ENCODE data around the gene MMEL1.
"Not testable (repeated sequence)": the region's sequence is repeated elsewhere in the genome, so short reads cannot be mapped to it uniquely, and the experiment has no call there.

MMEL1 gene

DNA sequence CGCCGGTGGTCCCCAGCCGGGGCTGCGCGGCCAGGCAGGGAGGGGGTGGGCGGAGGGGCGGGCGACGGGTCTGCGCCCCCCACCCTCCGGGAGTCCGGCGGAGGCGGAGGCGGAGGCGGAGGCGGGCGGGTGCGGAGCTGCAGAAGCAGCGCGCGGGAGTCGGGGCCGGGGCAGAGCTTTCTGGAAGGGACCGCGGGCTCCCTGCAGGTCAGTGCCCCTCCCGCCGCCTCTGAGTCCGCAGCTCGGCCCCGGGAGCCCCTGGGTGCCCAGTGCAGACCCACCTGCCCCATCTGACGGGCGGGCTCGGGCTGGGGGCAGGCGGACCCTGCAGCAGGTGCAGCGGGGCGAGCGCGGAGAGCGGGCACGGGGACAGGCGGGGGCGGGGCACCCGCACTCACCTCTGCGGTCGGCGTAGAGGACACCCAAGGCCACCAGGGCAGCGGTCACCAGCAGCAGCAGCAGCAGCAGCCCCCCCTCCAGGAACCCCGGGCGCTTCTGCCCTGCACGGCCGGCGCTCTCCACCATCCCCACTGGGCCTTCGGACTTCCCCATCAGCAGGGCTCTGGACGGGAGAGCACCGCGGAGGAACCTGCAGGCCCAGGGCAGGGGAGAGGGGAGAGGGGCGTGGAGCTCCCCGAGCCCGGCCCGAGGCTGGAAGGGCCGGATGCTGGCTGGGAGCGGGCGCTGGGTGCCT is 3.7 kb downstream of the MMEL1 start:
- DNase-seq: peak in 1 of 56 donors; percentile 43

- peak in 1 of 56 donors; percentile 43 for DNase-seq
Measured at GRCh38 chr1:2628191-2628932, 4.5 kb downstream of the MMEL1 start.

GRCh38 chr1:2627746-2628145 is 5.1 kb downstream of the MMEL1 start:
- DNase-seq: no peak

DNA sequence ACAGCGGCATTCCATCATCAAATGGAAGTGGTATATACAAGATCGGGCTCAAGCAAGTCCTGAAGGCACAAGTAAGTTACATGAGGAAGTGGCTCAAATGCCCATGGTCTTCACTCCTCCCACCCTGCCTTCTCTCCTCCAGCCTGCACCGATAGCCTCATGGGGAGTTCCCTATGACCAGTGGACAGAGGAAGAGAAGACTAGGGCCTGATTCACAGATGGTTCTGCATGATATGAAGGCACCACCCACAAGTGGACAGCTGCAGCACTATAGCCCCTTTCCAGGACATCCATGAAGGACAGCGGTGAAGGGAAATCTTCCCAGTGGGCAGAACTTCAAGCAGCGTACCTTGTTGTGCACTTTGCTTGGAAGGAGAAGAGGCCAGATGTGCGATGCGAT is 7.1 kb downstream of the MMEL1 start:
- DNase-seq: not testable (repeated sequence)

DNA sequence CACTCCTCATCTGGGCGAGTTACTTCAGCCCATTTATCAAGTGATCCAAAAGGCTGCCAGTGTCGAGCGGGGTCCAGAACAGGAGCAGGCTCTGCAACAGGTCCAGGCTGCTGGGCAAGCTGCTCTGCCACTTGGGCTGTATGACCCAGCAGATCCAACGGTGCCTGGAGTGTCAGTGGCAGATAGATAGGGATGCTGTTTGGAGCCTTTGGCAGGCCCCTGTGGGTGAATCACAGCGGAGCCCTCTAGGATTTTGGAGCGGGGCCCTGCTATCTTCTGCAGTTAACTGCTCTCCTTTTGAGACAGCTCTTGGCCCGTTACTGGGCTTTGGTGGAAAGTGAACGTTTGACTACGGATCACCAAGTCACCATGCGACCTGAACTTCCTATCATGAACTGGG is 7.5 kb downstream of the MMEL1 start:
- no peak for DNase-seq

DNA sequence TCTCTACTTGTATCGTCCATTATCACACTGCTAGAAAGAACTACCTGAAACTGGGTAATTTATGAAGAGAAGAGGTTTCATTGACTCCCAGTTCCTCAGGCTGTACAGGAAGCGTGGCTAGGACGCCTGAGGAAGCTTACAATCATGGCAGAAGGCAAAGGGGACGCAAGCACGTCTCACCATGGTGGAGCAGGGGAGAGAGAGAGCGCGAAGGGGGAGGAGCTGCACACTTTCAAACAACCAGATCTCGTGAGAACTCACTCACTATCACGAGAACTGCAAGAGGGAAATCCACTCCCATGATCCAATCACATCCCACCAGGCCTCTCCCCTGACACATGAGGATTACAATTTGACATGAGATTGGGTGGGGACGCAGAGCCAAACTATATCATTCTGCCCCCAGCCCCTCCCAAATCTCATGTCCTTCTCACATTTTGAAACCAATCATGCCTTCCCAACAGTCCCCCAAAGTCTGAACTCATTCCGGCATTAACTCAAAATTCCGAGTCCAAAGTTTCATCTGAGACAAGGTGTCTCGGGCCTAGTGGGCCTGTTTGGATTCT is 8.0 kb downstream of the MMEL1 start:
- DNase-seq: no peak

DNA sequence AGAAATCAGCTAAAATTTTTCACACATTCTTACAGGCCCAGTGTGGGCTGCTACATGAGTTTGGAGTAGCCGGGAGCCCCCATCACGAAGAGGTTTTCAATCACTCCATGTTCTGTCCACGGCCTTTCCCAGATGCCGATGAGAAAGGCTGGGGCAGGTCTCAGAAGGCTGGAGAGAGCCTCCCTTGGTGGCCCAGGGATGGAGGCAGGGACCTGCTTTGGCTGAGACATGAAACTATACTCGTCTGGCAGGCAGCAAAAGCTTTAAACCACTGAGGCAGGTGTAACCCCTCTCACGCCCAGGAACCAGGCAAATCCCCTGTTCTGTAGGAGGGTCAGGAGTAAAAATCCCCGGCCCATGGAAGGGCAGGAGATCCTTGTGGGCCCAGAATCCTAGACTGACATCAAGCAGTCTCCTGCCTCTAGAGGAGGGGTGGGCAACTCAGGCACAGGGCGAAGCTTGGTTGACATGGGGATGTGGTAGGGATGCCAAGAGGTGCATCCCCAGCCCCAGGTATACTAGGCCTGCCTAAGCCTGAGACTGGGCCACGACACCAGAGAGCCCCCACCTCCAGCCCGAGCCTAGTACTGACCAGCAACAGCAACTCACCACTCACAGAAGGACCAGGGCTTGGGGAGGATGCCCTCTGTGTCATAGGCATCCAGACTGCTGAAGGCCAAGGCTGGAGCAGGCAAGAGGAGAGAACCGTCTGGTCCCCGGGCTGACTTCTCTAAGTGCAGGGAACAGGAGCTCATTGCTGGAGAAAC is 9.1 kb downstream of the MMEL1 start:
- no peak for DNase-seq

GRCh38 chr1:2617971-2618470 is 14.8 kb downstream of the MMEL1 start:
- no peak for DNase-seq

DNA sequence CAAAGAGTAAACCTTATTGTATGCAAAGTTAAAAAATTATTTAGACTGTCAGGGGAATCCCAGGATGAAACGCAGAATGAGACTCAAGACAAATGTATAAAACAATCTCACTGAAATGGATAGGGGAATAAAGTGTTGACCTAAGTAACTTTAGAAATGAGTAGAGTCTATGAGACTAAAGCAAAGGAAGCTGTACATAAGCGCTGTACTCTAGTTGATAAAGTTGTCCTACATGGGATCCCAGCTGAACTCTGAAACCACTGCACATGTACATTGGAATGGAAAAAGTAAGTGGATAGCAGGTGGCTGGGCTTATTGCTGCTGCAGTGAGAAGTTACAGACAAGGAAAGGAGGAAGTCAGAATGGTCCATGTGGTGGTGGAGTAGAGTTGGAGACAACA is 18.7 kb downstream of the MMEL1 start:
- no peak for DNase-seq

- DNase-seq: no peak
Measured at GRCh38 chr1:2612591-2613365, 20.0 kb downstream of the MMEL1 start.

- no peak for DNase-seq
Measured at GRCh38 chr1:2611621-2612437, 21.0 kb downstream of the MMEL1 start.

GRCh38 chr1:2611031-2611501 is 21.8 kb downstream of the MMEL1 start:
- peak in 6 of 56 donors; percentile 22 to 64 (median 32) for DNase-seq

DNA sequence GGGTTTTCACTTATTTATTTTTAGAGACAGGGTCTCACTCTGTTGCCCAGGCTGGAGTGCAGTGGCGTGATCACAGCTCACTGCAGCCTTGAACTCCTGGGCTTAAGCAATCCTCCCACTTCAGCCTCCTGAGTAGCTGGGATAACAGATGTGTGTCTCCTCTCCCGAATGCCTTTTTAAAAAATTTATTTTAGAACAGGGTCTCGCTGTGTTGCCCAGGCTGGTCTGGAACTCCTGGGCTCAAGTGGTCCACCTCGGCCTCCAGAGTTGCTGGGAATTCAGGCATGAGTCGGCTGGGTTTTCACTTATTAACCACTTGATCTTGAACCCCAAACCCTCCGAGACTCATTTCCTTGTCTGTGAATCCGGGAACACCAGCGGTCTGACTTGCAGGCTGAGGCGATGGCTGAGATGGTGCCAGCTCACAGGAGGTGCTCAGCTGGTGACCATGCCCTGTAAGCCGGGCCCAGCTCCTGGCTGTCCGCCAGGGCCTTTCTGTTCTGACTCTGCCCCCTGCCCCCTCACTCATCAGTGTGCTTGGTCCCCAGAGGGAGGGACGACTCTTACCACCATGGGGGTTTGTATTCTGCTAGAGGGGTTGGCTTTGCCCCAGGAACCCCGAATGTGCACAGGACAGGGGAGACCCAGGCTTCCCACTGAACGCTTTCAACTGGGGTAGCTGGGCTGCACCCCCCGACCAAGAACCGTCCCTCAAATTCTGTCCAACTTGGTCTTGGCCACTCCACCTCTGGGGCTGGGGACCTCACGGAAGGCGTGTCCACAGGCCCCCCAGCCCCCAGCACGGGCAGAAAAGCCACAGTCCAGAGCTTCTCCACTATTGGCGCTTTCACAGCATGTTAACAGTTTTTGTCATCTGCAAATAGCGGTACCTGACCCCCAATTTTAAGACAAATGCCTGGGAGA is 22.5 kb downstream of the MMEL1 start:
- DNase-seq: peak in 6 of 56 donors; percentile 11 to 60 (median 22)

GRCh38 chr1:2609319-2610035 is 23.3 kb downstream of the MMEL1 start:
- DNase-seq: no peak

- DNase-seq: no peak
Measured at GRCh38 chr1:2607641-2608091, 25.1 kb downstream of the MMEL1 start.

GRCh38 chr1:2606881-2607621 is 25.8 kb downstream of the MMEL1 start:
- no peak for DNase-seq

DNA sequence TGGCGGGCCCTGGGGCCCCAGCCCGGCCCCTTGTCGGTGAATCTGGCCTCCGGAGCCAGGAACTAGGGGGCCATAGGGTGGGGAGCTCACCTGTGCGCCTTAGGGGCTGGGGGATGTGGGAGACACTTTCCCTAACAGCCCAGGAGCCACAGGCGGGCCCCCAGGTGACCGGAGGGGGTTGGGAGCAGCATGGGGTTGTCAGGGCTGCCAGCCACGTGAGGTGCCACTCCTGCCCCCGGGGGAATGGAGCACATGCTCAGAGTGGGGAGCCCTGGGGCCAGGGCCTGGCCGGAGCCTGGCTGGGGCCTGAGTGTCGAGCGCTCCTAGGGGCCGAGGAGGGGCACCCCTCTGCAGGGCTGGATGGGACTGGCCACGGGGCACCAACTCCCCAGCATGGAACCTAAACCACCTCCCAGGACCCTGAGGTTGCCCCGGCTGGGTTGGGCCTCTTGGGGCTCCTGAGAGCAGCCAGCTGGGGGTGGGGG is 26.4 kb downstream of the MMEL1 start:
- no peak for DNase-seq

All from nucleus accumbens (tissue), 56 donors.